Testis (tissue), 2 donors: ENCODE measurements around the gene PPP4R1.

Source experiments
- CTCF ChIP-seq, 3 experiments: fragments of 450-650 bp in 2 of 3; fragments of 200-600 bp in 1 of 3; sonication (generic) in 1 of 3; IDR thresholded peaks; one replicate each; pipeline ENCODE4 v1.5.1; 2016 to 2019; ENCODE audit warnings: antibody characterized with exemption in 3 of 3, mild to moderate bottlenecking in 2 of 3, moderate library complexity in 1 of 3
- POLR2A ChIP-seq: fragments of 450-650 bp; IDR thresholded peaks from one replicate; pipeline ENCODE4 v1.6.1; 2017; ENCODE audit warnings: antibody characterized with exemption, mild to moderate bottlenecking, moderate library complexity

- TF ChIP-seq POLR2A (no peak), CTCF (IDR thresholded peaks at IDR 0.05) (no peak)
Measured at GRCh38 chr18:9547782-9548181, 66.6 kb downstream of the PPP4R1 start.
